AG04449 (cell line): ENCODE results near the gene CRACDL.

Experiments
- CTCF ChIA-PET: fragments of 350-600 bp; formaldehyde crosslinking; extraction: SDS; loops from one replicate; lab custom pipeline; 2021; ENCODE audit warnings: antibody characterized with exemption; lab: Yijun Ruan, JAX
- POLR2A ChIA-PET: fragments of 400-600, 350-600 bp; formaldehyde crosslinking; extraction: SDS; loops from one replicate; lab custom pipeline; 2020; ENCODE audit warnings: antibody characterized with exemption, inconsistent platforms; lab: Yijun Ruan, JAX
- DNase-seq: peaks from one replicate; pipeline ENCODE4 v3.0.0-alpha.2; 2010; ENCODE audit warnings: low read depth, low spot score
- H3K4me3 ChIP-seq: 2 replicates; pipeline ENCODE4 v1.5.1; 2011; ENCODE audit warnings: low read depth, mild to moderate bottlenecking, control low read depth, low read length
- CTCF ChIP-seq: IDR thresholded peaks from one replicate; pipeline ENCODE4 v1.5.1; 2011; ENCODE audit warnings: mild to moderate bottlenecking, moderate library complexity, low read length, control low read depth, inconsistent platforms; ENCODE audit not compliant: insufficient read depth; ENCODE audit errors: missing control alignments

Gene CRACDL

DNA sequence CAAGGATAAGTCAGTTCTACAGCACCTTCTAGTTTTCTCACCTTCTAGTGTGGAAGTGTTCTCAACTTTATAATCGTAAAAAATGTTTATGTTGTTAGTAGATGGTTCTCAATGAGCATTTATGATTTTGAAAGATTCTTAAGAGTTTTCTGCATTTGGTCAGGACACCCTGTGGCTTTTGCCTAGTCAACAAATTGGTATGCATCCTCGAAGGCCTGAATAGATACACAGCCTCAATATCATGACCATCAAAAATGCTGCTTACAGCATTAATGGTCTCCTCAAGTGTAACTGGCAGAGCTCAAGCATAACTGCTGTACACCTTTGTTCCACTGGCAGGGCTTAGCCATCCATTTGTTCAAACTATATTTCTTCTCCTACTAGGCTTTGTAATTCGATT, 96.7 kb downstream of the CRACDL start:
- POLR2A ChIA-PET, result no interaction called here
- CTCF ChIA-PET, result interaction anchor here (0.8 to 2.4 kb wide), 4 partner anchors 94 to 1139 kb away, joined by 3 to 19 read pairs (median 4); no protein-coding TSS in a partner anchor
- no peak overlapping the region for H3K4me3 ChIP-seq
- DNase-seq, result peak; percentile 26
- TF ChIP-seq CTCF, result no peak

DNA sequence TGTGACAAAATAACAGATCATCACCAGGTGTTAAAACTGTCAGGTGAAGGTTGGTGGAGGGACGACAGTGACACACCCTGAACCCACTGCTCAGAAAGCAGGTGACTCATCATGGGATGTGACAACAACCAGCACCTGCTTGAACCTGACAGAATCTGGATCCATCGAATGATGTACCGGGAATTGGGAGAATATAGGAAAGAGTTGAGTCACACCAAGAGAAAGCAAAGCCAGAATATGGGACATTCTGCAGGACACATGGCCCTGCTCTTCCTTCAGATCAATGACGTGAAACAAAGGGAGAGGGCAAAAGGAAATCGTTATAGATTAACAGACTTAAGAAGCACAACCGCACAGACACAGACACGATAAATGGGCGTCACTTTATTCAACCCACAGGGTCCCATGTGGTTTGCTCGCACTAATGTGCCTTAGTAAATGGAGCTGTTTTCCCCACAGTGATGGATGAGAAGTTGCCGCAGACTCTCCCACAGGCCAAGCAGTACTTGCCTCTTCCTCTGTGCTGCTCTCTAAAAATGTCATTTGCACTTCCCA, 100.1 kb downstream of the CRACDL start:
- no peak for TF ChIP-seq CTCF
- DNase-seq, result no peak
- ChIA-PET POLR2A (no interaction called here), CTCF (interaction anchor here (0.7 to 1.2 kb wide), 5 partner anchors 12 to 423 kb away, joined by 3 to 4 read pairs (median 3); no protein-coding TSS in a partner anchor)
- H3K4me3 ChIP-seq, result no peak overlapping the region

DNA sequence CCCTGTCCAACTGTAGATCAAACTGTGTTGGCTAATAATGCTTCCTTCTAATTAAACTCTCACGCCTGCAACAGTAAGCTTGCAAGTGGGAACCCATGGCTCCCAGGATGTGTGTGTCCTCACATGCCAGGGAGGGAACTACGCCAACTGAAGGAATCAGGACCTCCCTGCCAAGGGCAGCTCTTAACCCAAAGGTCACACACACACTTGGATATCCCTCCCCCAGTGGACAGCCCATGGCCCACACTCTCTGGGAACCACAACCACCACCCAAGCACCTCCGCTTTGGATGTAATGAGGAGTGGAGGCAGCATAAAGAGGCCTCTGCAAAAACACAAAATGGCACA, 102.1 kb downstream of the CRACDL start:
- POLR2A ChIA-PET, result no interaction called here
- no peak for DNase-seq
- CTCF ChIA-PET, result no interaction called here
- H3K4me3 ChIP-seq, result no peak overlapping the region
- TF ChIP-seq CTCF, result no peak

DNA sequence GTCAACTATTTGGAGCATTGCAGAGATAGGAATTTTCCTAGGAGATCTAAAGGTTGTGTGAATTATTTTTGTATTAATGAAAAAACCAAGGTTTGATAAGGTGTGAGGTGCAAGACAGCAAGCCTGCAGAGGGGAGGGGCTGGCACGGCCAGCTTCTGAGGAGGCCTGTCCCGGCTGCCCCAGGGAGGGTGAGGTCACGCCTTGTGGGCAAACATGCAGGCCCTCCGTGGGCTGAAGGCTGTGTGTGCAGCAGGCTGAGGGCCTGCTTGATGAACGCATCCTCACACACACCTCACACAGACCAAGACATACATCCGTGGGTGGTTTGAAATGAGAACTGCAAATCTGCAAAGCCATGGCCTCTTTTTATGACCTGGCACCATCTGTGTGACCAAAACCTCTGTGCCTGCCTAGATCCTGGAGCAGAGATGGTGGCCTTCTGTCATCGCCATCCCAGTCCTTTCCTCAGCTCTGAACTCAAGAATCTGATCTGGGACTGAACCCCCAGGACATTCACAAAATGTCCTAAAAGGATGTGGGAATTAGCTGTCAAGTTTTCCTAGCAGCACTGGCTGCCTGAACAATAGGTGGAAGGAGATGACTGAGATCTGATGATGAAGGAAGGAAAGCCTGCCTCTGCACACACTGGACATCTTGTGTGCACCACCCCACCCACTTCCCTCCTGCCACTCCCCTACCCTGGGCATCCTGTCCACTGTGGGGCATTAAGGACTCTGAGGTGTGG, 102.7 kb downstream of the CRACDL start:
- no peak for TF ChIP-seq CTCF
- DNase-seq, result no peak
- CTCF ChIA-PET, result interaction anchor here (1.2 kb wide), 1 partner anchor 184 kb away, joined by 3 read pairs; no protein-coding TSS in a partner anchor
- no peak overlapping the region for H3K4me3 ChIP-seq
- POLR2A ChIA-PET, result no interaction called here

DNA sequence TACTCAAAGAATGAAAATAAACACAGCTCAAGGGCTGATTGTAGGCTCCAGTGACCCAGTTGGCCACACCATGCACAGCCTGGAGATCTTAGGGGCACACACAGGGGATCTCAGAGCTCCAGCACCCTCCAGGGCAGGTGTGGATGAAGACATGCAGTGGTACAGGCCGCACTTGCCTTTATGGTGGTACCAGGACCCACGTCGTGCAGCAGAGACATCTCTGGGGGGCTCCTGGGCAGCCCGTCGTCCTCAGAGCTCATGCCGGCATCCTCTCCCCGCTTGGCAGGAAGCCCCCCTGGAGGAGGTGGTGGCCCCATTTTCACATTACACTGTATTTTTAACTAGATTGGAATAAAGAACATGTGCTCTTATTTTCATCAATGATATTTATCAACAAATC, 103.9 kb downstream of the CRACDL start:
- no peak for DNase-seq
- TF ChIP-seq CTCF, result no peak
- no peak overlapping the region for H3K4me3 ChIP-seq
- POLR2A ChIA-PET, result no interaction called here
- CTCF ChIA-PET, result interaction anchor here (1.2 kb wide), 1 partner anchor 183 kb away, joined by 3 read pairs; no protein-coding TSS in a partner anchor

DNA sequence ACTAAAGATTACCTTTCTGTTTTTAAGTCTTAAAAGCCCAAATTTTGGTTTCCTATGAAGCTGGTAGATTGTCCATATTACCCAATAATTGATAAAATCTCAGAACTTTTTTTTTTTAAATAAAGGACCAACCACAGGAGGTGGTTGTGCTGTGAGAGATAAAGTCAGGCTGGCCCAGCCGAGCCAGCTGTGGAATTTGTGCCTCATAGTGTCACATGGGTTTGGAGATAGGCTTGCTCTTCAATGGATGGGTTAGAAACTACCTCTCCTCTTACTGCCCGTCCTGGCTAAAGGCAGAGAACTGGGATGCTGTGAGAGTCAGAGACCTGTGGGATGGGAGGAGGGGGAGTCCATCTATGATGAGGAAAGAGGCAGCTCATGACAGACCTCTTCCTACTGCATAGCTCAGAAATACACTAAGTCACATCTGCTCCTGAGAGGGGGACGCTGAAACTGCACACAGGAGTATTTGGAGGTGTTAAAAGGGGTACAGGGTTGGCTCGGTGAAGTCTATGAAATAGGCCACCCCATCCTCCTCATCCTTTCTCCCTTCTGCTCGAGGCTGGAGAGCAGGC, 105.4 kb downstream of the CRACDL start:
- no peak overlapping the region for H3K4me3 ChIP-seq
- no peak for DNase-seq
- POLR2A ChIA-PET, result no interaction called here
- TF ChIP-seq CTCF, result no peak
- CTCF ChIA-PET, result no interaction called here
